K562 (cell line): ENCODE results near the gene GAS2L2. TPM values are rescaled to one million over a fixed set of nuclear protein-coding genes. Genes with fewer than 3 reads are reported as not detected.

Experiments
- FOXA3 ChIP-seq, 2 experiments: fragments of 450-650 bp in 1 of 2; sonication (generic) in 1 of 2; formaldehyde crosslinking; IDR thresholded peaks in 1 of 2; conservative IDR thresholded peaks in 1 of 2; 2 replicates each; pipeline versions ENCODE4 v1.4.0 to v1.8.0; 2020 to 2022; ENCODE audit warnings: mild to moderate bottlenecking in 2 of 2, missing genetic modification reagents in 1 of 2
- FOXK2 ChIP-seq, 2 experiments: fragments of 450-650 bp; IDR thresholded peaks in 1 of 2; conservative IDR thresholded peaks in 1 of 2; 2 replicates each; pipeline ENCODE4 v1.6.1; 2016; ENCODE audit warnings: low read depth in 2 of 2, mild to moderate bottlenecking in 1 of 2
- HCFC1 ChIP-seq: IDR thresholded peaks from 2 replicates; pipeline ENCODE4 v1.6.1; 2012; ENCODE audit warnings: low read depth, low read length, improper control_type of control experiment
- HSF4 ChIP-seq: fragments of 250-450 bp; sonication (Bioruptor Pico); IDR thresholded peaks from 2 replicates; pipeline ENCODE4 v2.1.2; 2022; ENCODE audit warnings: mild to moderate bottlenecking, moderate library complexity, borderline replicate concordance
- LCOR ChIP-seq: sonication (generic); formaldehyde crosslinking; IDR thresholded peaks from 2 replicates; pipeline ENCODE4 v1.8.0; 2022; ENCODE audit warnings: mild to moderate bottlenecking, missing genetic modification reagents
- LEF1 ChIP-seq: fragments of 450-650 bp; IDR thresholded peaks from 2 replicates; pipeline ENCODE4 v1.6.1; 2016; ENCODE audit warnings: mild to moderate bottlenecking
- MLX ChIP-seq, 2 experiments: fragments of 450-650 bp in 1 of 2; sonication (generic) in 1 of 2; formaldehyde crosslinking; conservative IDR thresholded peaks; 2 replicates each; pipeline versions ENCODE4 v1.4.0 to v1.8.1; 2020 to 2022; ENCODE audit warnings: mild to moderate bottlenecking in 1 of 2, missing genetic modification reagents in 1 of 2
- NBN ChIP-seq: fragments of 450-650 bp; IDR thresholded peaks from 2 replicates; pipeline ENCODE4 v1.6.1; 2016; ENCODE audit warnings: low read depth, mild to moderate bottlenecking
- PHF8 ChIP-seq: fragments of 200-600 bp; sonication (generic); IDR thresholded peaks from 2 replicates; pipeline ENCODE4 v1.6.1; 2012; ENCODE audit warnings: mixed run types, mild to moderate bottlenecking, inconsistent platforms, low read length, moderate library complexity, borderline replicate concordance
- PTBP1 ChIP-seq: fragments of 200-400 bp; formaldehyde crosslinking; IDR thresholded peaks from 2 replicates; pipeline ENCODE4 v1.6.1; 2017; ENCODE audit warnings: low read depth, low read length
- RB1 ChIP-seq: fragments of 450-650 bp; IDR thresholded peaks from 2 replicates; pipeline ENCODE4 v1.6.1; 2017; ENCODE audit warnings: low read depth, mild to moderate bottlenecking
- REST ChIP-seq, 2 experiments: fragments of 450-650 bp; formaldehyde crosslinking in 1 of 2; IDR thresholded peaks; 2 replicates each; pipeline versions ENCODE4 v1.4.0 to v1.6.1; 2014 to 2020; ENCODE audit warnings: mild to moderate bottlenecking in 2 of 2, borderline replicate concordance in 1 of 2, low read depth in 1 of 2
- RNF2 ChIP-seq: sonication (generic); IDR thresholded peaks from 2 replicates; pipeline ENCODE4 v1.6.1; 2016
- SAFB2 ChIP-seq: fragments of 200-400 bp; formaldehyde crosslinking; IDR thresholded peaks from 2 replicates; pipeline ENCODE4 v1.6.1; 2018; ENCODE audit warnings: borderline replicate concordance, low read length, low read depth, moderate library complexity; ENCODE audit not compliant: severe bottlenecking
- SMC3 ChIP-seq: conservative IDR thresholded peaks from 2 replicates; pipeline ENCODE4 v1.6.1; 2011; ENCODE audit warnings: low read depth, low read length, improper control_type of control experiment; ENCODE audit not compliant: insufficient read depth
- SREBF1 ChIP-seq: fragments of 150-350 bp; IDR thresholded peaks from 2 replicates; pipeline ENCODE4 v1.6.1; 2014; ENCODE audit warnings: antibody characterized with exemption, low read depth, low read length, borderline replicate concordance
- TBP ChIP-seq: optimal IDR thresholded peaks from 2 replicates; pipeline ENCODE3; 2011; ENCODE audit warnings: low read depth, low read length, improper control_type of control experiment
- ZNF316 ChIP-seq: fragments of 450-650 bp; IDR thresholded peaks from 2 replicates; pipeline ENCODE4 v1.6.1; 2016
- ZNF77 ChIP-seq: fragments of 250-450 bp; sonication (Bioruptor Pico); IDR thresholded peaks from 2 replicates; pipeline ENCODE4 v1.5.0; 2020
- ZNF79 ChIP-seq: fragments of 250-450 bp; sonication (Bioruptor Pico); IDR thresholded peaks from 2 replicates; pipeline ENCODE4 v1.4.0; 2020; ENCODE audit warnings: low read depth, mild to moderate bottlenecking, moderate library complexity
- polyA plus RNA-seq, 8 experiments: library from polyadenylated mRNA; depleted of rRNA in 4 of 8; stranded (reverse) in 5 of 8; unstranded in 3 of 8; fragments of >200 nt; fragmentation: Nextera tagmentation in 2 of 8; fragmentation: Illumina TruSeq in 1 of 8; extraction: Ambion mirVana in 2 of 8; extraction: Trizol in 1 of 8; gene quantifications; 2 replicates each; pipeline versions ENCODE4 v1.2.1 to v1.2.3, GENCODE V29; 2011 to 2014; ENCODE audit warnings: inconsistent platforms in 1 of 8, missing spikeins in 1 of 8
- total RNA-seq, 7 experiments: library from RNA; depleted of rRNA in 6 of 7; stranded (reverse); fragments of >200 nt in 6 of 7; fragmentation: Illumina TruSeq in 2 of 7; extraction: Trizol in 2 of 7; gene quantifications; 2 replicates each; pipeline versions ENCODE4 v1.2.1 to v1.2.3, GENCODE V29; 2011 to 2021; ENCODE audit warnings: low replicate concordance in 1 of 7

The GAS2L2 gene
- total and polyA plus RNA-seq, 9 of the 15 experiments (the other 6 are each of a cell fraction or from before 2014, with no cell fraction given): not detected

DNA sequence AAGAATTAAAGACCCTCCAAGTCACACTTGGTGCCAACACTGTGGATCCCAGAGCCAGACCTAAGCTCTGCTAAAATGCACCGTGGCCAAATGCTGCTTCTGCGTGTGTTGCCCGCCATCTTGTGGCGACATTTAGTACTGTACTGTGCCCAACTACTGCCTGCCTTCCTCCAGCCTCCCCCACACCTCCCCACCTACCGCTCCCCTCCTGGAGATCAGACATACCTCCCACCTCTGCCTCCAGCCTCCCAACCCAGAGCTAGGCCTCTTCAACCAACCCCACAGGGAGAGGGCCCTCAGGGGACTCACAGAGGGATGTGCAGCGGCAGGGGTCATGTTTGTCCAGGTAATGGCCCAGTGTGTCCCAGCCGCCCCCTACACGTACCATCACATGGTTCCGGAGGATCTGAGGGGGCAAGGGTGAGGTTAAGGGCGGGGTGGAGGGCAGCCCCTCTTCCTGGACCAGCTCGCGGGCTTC, 5.5 kb downstream of the GAS2L2 start (continued):
- TF ChIP-seq FOXA3 (CRISPR knock-in tag; conservative IDR thresholded peaks at IDR 0.05 in 1 of 2, IDR thresholded peaks at IDR 0.05 in 1 of 2): no peak
- no peak for TF ChIP-seq ZNF316
- TF ChIP-seq SAFB2: no peak
- no peak for TF ChIP-seq LEF1
- no peak for TF ChIP-seq LCOR (CRISPR knock-in tag)
- TF ChIP-seq HCFC1: no peak
- TF ChIP-seq SREBF1: no peak
- peak; percentile 76 for TF ChIP-seq REST (IDR thresholded peaks at IDR 0.05; ENCODE audit: borderline replicate concordance)
- no peak for TF ChIP-seq REST (CRISPR knock-in tag; IDR thresholded peaks at IDR 0.05; ENCODE audit: low read depth)
- peak; percentile 88 for TF ChIP-seq SMC3
- TF ChIP-seq HSF4 (CRISPR knock-in tag): no peak
- no peak for TF ChIP-seq MLX (CRISPR knock-in tag; conservative IDR thresholded peaks at IDR 0.05)
- TF ChIP-seq TBP: no peak
- no peak for TF ChIP-seq FOXK2 (conservative IDR thresholded peaks at IDR 0.05 in 1 of 2, IDR thresholded peaks at IDR 0.05 in 1 of 2; ENCODE audit: low read depth in 2 of 2)
- no peak for TF ChIP-seq ZNF79 (CRISPR knock-in tag)
- TF ChIP-seq NBN: no peak
- no peak for TF ChIP-seq RNF2
- no peak for TF ChIP-seq ZNF77 (CRISPR knock-in tag)
- 0 out of 2 replicates have a peak, but pooled peaks have one; percentile 44 for TF ChIP-seq RB1
- TF ChIP-seq PTBP1: no peak
- TF ChIP-seq PHF8: no peak
